H1 (cell line): ENCODE data around the gene PIEZO1. TPM values are rescaled to one million over a fixed set of nuclear protein-coding genes. Genes with fewer than 3 reads are reported as not detected.

Experiments used
- CTCF ChIA-PET: fragments of 300-600 bp; sonication (Branson Sonifier 250); formaldehyde crosslinking; loops from one replicate; lab custom pipeline; 2021; ENCODE audit not compliant: partially characterized antibody; lab: Charles Lee
- POLR2A ChIA-PET: fragments of 300-600 bp; sonication (Branson Sonifier 250); formaldehyde crosslinking; loops from one replicate; lab custom pipeline; 2021; ENCODE audit warnings: inconsistent platforms; ENCODE audit not compliant: partially characterized antibody; lab: Charles Lee
- DNase-seq, 2 experiments: peaks; one replicate each; pipeline versions ENCODE4 v3.0.0 to v3.0.0-alpha.2; 2010 to 2022; ENCODE audit warnings: low spot score in 2 of 2, low read depth in 1 of 2, mixed read lengths in 1 of 2
- FAIRE-seq: peaks from 2 replicates; lab custom pipeline; 2011; peaks lifted over from hg19 to GRCh38; lab: Jason Lieb, UNC
- H2AFZ ChIP-seq: 2 replicates; pipeline ENCODE4 v1.8.1; 2012; ENCODE audit warnings: low read length, inconsistent platforms
- H2AK5ac ChIP-seq: 2 replicates; pipeline ENCODE4 v1.6.1; 2013; ENCODE audit warnings: low read depth, low read length
- H2BK120ac ChIP-seq: replicated peaks from 2 replicates; pipeline ENCODE3; 2013; ENCODE audit warnings: low read depth, low read length, inconsistent platforms
- H2BK12ac ChIP-seq: 2 replicates; pipeline ENCODE4 v1.6.1; 2013; ENCODE audit warnings: low read depth, low read length
- H2BK15ac ChIP-seq: 2 replicates; pipeline ENCODE4 v1.6.1; 2013; ENCODE audit warnings: low read length
- H2BK20ac ChIP-seq: 2 replicates; pipeline ENCODE4 v1.6.1; 2013; ENCODE audit warnings: low read length
- H2BK5ac ChIP-seq: 2 replicates; pipeline ENCODE4 v1.6.1; 2013; ENCODE audit warnings: low read depth, low read length
- H3K14ac ChIP-seq: 2 replicates; pipeline ENCODE4 v1.6.1; 2013; ENCODE audit warnings: inconsistent platforms; ENCODE audit not compliant: insufficient read length
- H3K18ac ChIP-seq: 2 replicates; pipeline ENCODE4 v1.6.1; 2013; ENCODE audit warnings: low read length; ENCODE audit errors: extremely low read depth
- H3K23ac ChIP-seq: 2 replicates; pipeline ENCODE4 v1.6.1; 2013; ENCODE audit warnings: inconsistent platforms; ENCODE audit not compliant: insufficient read length
- H3K23me2 ChIP-seq: 2 replicates; pipeline ENCODE4 v1.6.1; 2013; ENCODE audit warnings: low read depth, low read length
- H3K27ac ChIP-seq: 2 replicates; pipeline ENCODE4 v1.6.1; 2011; ENCODE audit warnings: low read depth, low read length, inconsistent platforms
- H3K27me3 ChIP-seq, 4 experiments: replicated peaks in 1 of 4; 1 replicate in 1 of 4; 2 replicates in 3 of 4; pipeline versions ENCODE4 v1.6.1 to v1.8.1; 2011 to 2013; ENCODE audit warnings: low read length in 3 of 4, mild to moderate bottlenecking in 3 of 4, inconsistent platforms in 2 of 4, mixed read lengths in 2 of 4, moderate library complexity in 1 of 4; ENCODE audit not compliant: control insufficient read depth in 3 of 4, insufficient read depth in 3 of 4; ENCODE audit errors: extremely low read depth in 1 of 4
- H3K36me3 ChIP-seq, 4 experiments: 2 replicates each; pipeline versions ENCODE4 v1.6.1 to v1.8.1; 2011 to 2013; ENCODE audit warnings: mild to moderate bottlenecking in 4 of 4, low read length in 3 of 4, moderate library complexity in 2 of 4, control low read depth in 1 of 4, inconsistent platforms in 1 of 4; ENCODE audit not compliant: insufficient read depth in 4 of 4, control insufficient read depth in 2 of 4
- H3K4ac ChIP-seq: replicated peaks from 2 replicates; pipeline ENCODE3; 2013; ENCODE audit warnings: low read length, low read depth, mixed read lengths, inconsistent platforms; ENCODE audit not compliant: insufficient read length
- H3K4me1 ChIP-seq, 4 experiments: replicated peaks in 1 of 4; 1 replicate in 1 of 4; 2 replicates in 3 of 4; pipeline versions ENCODE4 v1.6.1 to v1.8.1; 2011 to 2013; ENCODE audit warnings: low read length in 3 of 4, inconsistent platforms in 2 of 4, mixed read lengths in 1 of 4; ENCODE audit not compliant: insufficient read depth in 4 of 4, control insufficient read depth in 3 of 4
- H3K4me2 ChIP-seq, 2 experiments: 2 replicates each; pipeline versions ENCODE4 v1.6.1 to v1.8.1; 2011 to 2013; ENCODE audit warnings: low read depth in 2 of 2, low read length in 2 of 2, control low read depth in 1 of 2, inconsistent platforms in 1 of 2, mild to moderate bottlenecking in 1 of 2; ENCODE audit not compliant: insufficient read depth in 1 of 2
- H3K4me3 ChIP-seq, 4 experiments: fragments of 200-600, 300-600 bp in 1 of 4; sonication (generic), shearing (Covaris generic), sonication (Bioruptor Twin) in 1 of 4; 2 replicates each; pipeline versions ENCODE4 v1.5.1 to v1.8.1; 2011 to 2016; ENCODE audit warnings: low read length in 4 of 4, low read depth in 3 of 4, control low read depth in 2 of 4, inconsistent platforms in 2 of 4, mild to moderate bottlenecking in 2 of 4, mixed read lengths in 1 of 4, moderate library complexity in 1 of 4; ENCODE audit not compliant: insufficient read depth in 2 of 4; ENCODE audit errors: extremely low read depth in 1 of 4
- H3K56ac ChIP-seq: replicated peaks from 2 replicates; pipeline ENCODE3; 2013; ENCODE audit warnings: low read depth, mild to moderate bottlenecking, mixed read lengths, low read length, inconsistent platforms; ENCODE audit not compliant: insufficient read length
- H3K79me1 ChIP-seq: 2 replicates; pipeline ENCODE4 v1.6.1; 2013; ENCODE audit warnings: low read depth, low read length, control low read depth
- H3K79me2 ChIP-seq, 2 experiments: 2 replicates each; pipeline versions ENCODE4 v1.6.1 to v1.8.1; 2012 to 2013; ENCODE audit warnings: low read length in 2 of 2, mild to moderate bottlenecking in 2 of 2, inconsistent platforms in 1 of 2; ENCODE audit not compliant: insufficient read depth in 2 of 2, control insufficient read depth in 1 of 2
- H3K9ac ChIP-seq, 4 experiments: replicated peaks in 1 of 4; 1 replicate in 1 of 4; 2 replicates in 3 of 4; pipeline versions ENCODE4 v1.6.1 to v1.8.1; 2011 to 2013; ENCODE audit warnings: low read depth in 3 of 4, low read length in 3 of 4, control low read depth in 2 of 4, mild to moderate bottlenecking in 2 of 4, moderate library complexity in 2 of 4, inconsistent platforms in 1 of 4; ENCODE audit errors: extremely low read depth in 1 of 4
- H3K9me3 ChIP-seq, 2 experiments: 2 replicates each; pipeline versions ENCODE4 v1.6.1 to v1.8.1; 2012 to 2013; ENCODE audit warnings: mild to moderate bottlenecking in 2 of 2, moderate library complexity in 2 of 2, control low read depth in 1 of 2, inconsistent platforms in 1 of 2, low read depth in 1 of 2, low read length in 1 of 2, mixed read lengths in 1 of 2; ENCODE audit not compliant: insufficient read depth in 2 of 2
- H4K20me1 ChIP-seq, 2 experiments: replicated peaks in 1 of 2; 2 replicates each; pipeline versions ENCODE3 to v1.8.1; 2011 to 2013; ENCODE audit warnings: inconsistent platforms in 2 of 2, low read length in 2 of 2, mild to moderate bottlenecking in 1 of 2; ENCODE audit not compliant: insufficient read depth in 2 of 2, control insufficient read depth in 1 of 2
- H4K5ac ChIP-seq: 2 replicates; pipeline ENCODE4 v1.6.1; 2013; ENCODE audit warnings: low read length, low read depth, mixed read lengths, inconsistent platforms; ENCODE audit not compliant: insufficient read length
- H4K8ac ChIP-seq: 2 replicates; pipeline ENCODE4 v1.8.0; 2013; ENCODE audit warnings: mild to moderate bottlenecking, moderate library complexity, low read length, inconsistent platforms; ENCODE audit not compliant: insufficient read depth; ENCODE audit errors: extremely low read depth
- H4K91ac ChIP-seq: replicated peaks from 2 replicates; pipeline ENCODE3; 2013; ENCODE audit warnings: low read length, mixed read lengths, inconsistent platforms; ENCODE audit not compliant: insufficient read length
- EP300 ChIP-seq, 2 experiments: IDR thresholded peaks; 1 replicate in 1 of 2; 2 replicates in 1 of 2; pipeline ENCODE4 v1.6.1; 2011 to 2012; ENCODE audit warnings: low read depth in 2 of 2, low read length in 2 of 2, mild to moderate bottlenecking in 2 of 2, borderline replicate concordance in 1 of 2, inconsistent platforms in 1 of 2, moderate library complexity in 1 of 2
- NANOG ChIP-seq: IDR thresholded peaks from 2 replicates; pipeline ENCODE4 v1.6.1; 2011; ENCODE audit warnings: low read length, low read depth, mild to moderate bottlenecking, inconsistent platforms; ENCODE audit not compliant: insufficient read depth, poor library complexity, severe bottlenecking
- RFX5 ChIP-seq: IDR thresholded peaks from 2 replicates; pipeline ENCODE4 v1.6.1; 2011; ENCODE audit warnings: low read depth, low read length, improper control_type of control experiment, borderline replicate concordance
- TEAD4 ChIP-seq: IDR thresholded peaks from 2 replicates; pipeline ENCODE4 v1.6.1; 2012; ENCODE audit warnings: low read depth, low read length, inconsistent platforms, mixed read lengths
- WGBS, 2 experiments: shearing (Covaris generic) in 1 of 2; methylation state at CpG; one replicate each; pipeline versions ENCODE4 v1.1.6 to v1.1.7; 2013 to 2015; ENCODE audit warnings: low lambda C conversion rate in 2 of 2, mixed read lengths in 2 of 2, inconsistent platforms in 1 of 2, low coverage in 1 of 2, missing lambda C conversion rate in 1 of 2; ENCODE audit not compliant: insufficient replicate concordance in 2 of 2, insufficient coverage in 1 of 2, insufficient read length in 1 of 2; ENCODE audit errors: extremely low coverage in 1 of 2, missing lambda C conversion rate in 1 of 2; 5-methylcytosine and 5-hydroxymethylcytosine counted together
- polyA plus RNA-seq, 7 experiments: library from polyadenylated mRNA; depleted of rRNA in 3 of 7; stranded (reverse) in 5 of 7; unstranded in 2 of 7; fragments of >200 nt in 5 of 7; fragments of 200-250 nt in 2 of 7; gene quantifications; 1 replicate in 5 of 7; 2 replicates in 1 of 7; 4 replicates in 1 of 7; pipeline versions ENCODE4 v1.2.1 to v1.2.3, GENCODE V29; 2011 to 2013; ENCODE audit warnings: missing spikeins in 2 of 7, mixed read lengths in 2 of 7
- total RNA-seq: library from RNA; stranded (reverse); fragmentation: NEBNext Ultra II Directional; extraction: Animal tissue kit (Norgen Biotek cat#: 25700); gene quantifications from 2 replicates; pipeline ENCODE4 v1.2.1, GENCODE V29; 2021
- TF ChIP-seq, protein P1 (sequence below): IDR thresholded peaks from 2 replicates; pipeline ENCODE4 v1.6.1; 2011; ENCODE audit warnings: low read length, improper control_type of control experiment

Gene PIEZO1
- total and polyA plus RNA-seq, 2 of the 8 experiments (the other 6 are each of a cell fraction or from before 2014, with no cell fraction given) = 42.3 to 67.5 TPM

DNA sequence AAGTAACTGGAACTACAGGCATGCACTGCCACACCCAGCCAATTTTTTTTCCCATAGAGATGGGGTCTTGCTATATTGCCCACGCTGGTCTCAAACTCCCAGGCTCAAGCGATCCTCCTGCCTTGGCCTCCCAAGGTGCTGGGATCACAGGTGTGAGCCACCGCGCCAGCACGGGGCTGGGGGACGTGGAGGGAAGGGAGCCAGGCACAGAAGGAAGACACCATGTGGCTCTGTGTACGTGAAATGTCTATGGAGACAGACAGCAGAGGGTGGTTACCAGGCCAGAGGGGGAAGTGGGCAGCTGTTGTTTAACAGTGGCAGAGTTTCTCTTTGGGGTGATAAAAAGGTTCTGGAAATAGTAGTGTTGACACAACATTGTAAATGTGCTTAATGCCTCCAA is 4.6 kb upstream of the PIEZO1 start:
- H3K4me1 ChIP-seq = peaks cover 0 to 26% (median 18%) of the 10 kb centered on the region in 4 experiments; a peak in 6 of 7 replicates
- no peak overlapping the region for H3K14ac ChIP-seq
- no peak overlapping the region for H4K5ac ChIP-seq
- H2AFZ ChIP-seq = no peak overlapping the region
- H3K56ac ChIP-seq = no peak overlapping the region
- H2BK15ac ChIP-seq = no peak overlapping the region
- H2BK5ac ChIP-seq = no peak overlapping the region
- H3K27me3 ChIP-seq = peaks cover 0 to 6% (median 3%) of the 10 kb centered on the region in 4 experiments; a peak in 3 of 7 replicates
- H2BK12ac ChIP-seq = no peak overlapping the region
- TF ChIP-seq TEAD4 (no peak), EP300 (IDR thresholded peaks at IDR 0.05; ENCODE audit: borderline replicate concordance in 1 of 2, low read depth in 2 of 2, low read length in 2 of 2) (no peak), NANOG (no peak), RFX5 (no peak)
- TF ChIP-seq, protein P1, sequence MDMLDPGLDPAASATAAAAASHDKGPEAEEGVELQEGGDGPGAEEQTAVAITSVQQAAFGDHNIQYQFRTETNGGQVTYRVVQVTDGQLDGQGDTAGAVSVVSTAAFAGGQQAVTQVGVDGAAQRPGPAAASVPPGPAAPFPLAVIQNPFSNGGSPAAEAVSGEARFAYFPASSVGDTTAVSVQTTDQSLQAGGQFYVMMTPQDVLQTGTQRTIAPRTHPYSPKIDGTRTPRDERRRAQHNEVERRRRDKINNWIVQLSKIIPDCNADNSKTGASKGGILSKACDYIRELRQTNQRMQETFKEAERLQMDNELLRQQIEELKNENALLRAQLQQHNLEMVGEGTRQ = no peak
- POLR2A ChIA-PET = interaction anchor here (1.4 kb wide), 1 partner anchor 10 kb away, joined by 3 read pairs; no protein-coding TSS in a partner anchor
- no peaks in the 10 kb centered on the region for H3K79me1 ChIP-seq
- CTCF ChIA-PET = no interaction called here
- no peak overlapping the region for H2BK20ac ChIP-seq
- H4K8ac ChIP-seq = no peak overlapping the region
- no peaks in the 10 kb centered on the region for H3K36me3 ChIP-seq
- H4K91ac ChIP-seq = no peak overlapping the region
- no peak overlapping the region for H3K4ac ChIP-seq
- no peak overlapping the region for H3K4me3 ChIP-seq
- H3K79me2 ChIP-seq = no peaks in the 10 kb centered on the region
- peaks cover 2% of the 10 kb centered on the region; the same call in 1 of the 2 replicates for H3K23me2 ChIP-seq
- H3K27ac ChIP-seq = no peak overlapping the region
- no peak overlapping the region for H2AK5ac ChIP-seq
- H3K18ac ChIP-seq = no peak overlapping the region
- H3K4me2 ChIP-seq = no peak overlapping the region
- H3K9me3 ChIP-seq = no peaks in the 10 kb centered on the region
- WGBS, 2 experiments = 88% methylated on average over 6 of the region's 7 CpGs; no CpG with 5 or more reads in 1 of the 2 experiments
- DNase-seq = no peak
- no peak overlapping the region for H2BK120ac ChIP-seq
- no peak for FAIRE-seq
- H4K20me1 ChIP-seq = no peaks in the 10 kb centered on the region
- H3K9ac ChIP-seq = no peak overlapping the region
- H3K23ac ChIP-seq = no peak overlapping the region
